GM15510 (cell line): ENCODE results near the gene MEF2B.

ENCODE experiments used
- POLR2A ChIP-seq: IDR thresholded peaks from 3 replicates; pipeline ENCODE4 v1.6.1; 2011; ENCODE audit warnings: borderline replicate concordance; ENCODE audit not compliant: insufficient read length; ENCODE audit errors: extremely low read depth

Gene MEF2B

DNA sequence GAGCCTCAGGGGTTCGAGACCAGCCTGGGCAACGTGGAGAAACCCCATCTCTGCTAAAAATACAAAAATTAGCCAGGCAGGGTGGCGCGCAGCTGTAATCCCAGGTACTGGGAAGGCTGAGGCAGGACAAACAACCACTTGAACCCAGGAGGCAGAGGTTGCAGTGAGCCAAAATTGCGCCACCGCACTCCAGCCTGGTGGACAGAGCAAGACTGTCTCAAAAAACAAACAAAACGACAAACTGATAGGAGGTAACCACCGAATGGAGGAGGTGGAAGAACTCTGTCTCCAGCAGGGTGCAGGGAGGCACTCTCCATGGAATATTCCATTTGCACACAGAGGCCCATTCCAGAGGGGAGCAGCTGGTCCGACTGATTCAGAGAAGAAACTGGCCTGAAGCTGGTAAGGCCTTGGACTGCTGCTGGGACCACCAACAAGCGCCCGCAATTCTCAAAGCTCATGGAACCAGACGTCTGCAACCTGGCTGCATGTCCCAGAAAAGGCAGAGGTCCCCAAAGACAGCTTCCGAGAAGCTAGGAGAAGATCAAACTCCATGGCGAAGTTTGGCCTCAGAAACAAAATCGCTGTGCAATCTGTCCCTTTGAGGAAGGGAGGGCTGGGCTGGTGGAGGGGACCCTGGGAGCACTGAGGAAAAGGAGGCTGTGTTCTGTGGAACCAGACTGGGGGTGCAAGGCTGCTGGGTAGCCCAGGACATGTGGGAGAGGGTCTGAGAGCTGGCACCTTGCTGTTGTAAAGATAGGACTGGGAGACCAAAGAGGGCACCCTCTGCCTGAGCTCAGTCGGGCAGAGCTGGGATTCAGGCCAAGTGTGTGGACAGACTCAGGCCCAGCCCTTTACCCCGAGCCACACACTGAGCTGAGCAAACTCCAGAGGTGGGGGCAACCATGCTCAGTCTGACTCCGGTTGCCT is 71.1 kb downstream of the MEF2B start:
- no peak for TF ChIP-seq POLR2A

DNA sequence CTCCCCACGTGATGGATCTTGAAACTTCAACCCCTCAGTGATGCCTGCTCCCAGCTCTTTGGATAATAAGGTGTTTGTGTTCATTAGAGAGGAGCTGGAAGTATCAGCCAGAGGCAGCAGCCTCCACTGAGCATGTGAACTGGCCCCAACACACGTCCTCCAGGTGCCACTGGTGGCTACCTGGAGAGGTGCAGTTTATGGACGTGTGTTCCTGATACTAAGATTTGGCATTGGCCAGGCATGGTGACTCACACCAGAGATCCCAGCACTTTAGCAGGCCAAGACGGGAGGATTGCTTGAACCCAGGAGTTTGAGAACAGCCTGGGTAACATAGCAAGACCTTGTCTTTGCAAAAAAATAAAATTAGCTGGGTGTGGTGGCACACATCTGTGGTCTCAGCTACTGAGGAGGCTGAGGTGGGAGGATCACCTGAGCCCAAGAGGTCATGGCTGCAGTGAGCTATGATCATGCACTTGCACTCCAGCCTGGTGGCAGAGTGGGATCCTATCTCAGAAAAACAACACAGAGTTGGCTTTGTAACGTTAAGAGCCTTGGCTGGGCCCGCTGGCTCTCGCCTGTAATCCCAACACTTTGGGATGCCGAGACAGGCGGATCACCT is 71.9 kb downstream of the MEF2B start:
- TF ChIP-seq POLR2A, result no peak

- TF ChIP-seq POLR2A, result no peak
These were observed 73.1 kb downstream of the MEF2B start for GRCh38 chr19:19096641-19097627.

- no peak for TF ChIP-seq POLR2A
These were observed 74.4 kb downstream of the MEF2B start for GRCh38 chr19:19095691-19096090.
